Ishikawa (cell line): Measurements from ENCODE around the gene GALM.

Source experiments
- EP300 ChIP-seq: IDR thresholded peaks from 2 replicates; pipeline ENCODE4 v1.6.1; 2012; ENCODE audit warnings: borderline replicate concordance
- TF ChIP-seq, protein P1 (sequence below): IDR thresholded peaks from 2 replicates; pipeline ENCODE4 v1.6.1; 2012

GRCh38 chr2:38735999-38736320 lies 70.0 kb downstream of the GALM start:
- TF ChIP-seq, protein P1, sequence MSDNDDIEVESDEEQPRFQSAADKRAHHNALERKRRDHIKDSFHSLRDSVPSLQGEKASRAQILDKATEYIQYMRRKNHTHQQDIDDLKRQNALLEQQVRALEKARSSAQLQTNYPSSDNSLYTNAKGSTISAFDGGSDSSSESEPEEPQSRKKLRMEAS: no peak
- TF ChIP-seq EP300: no peak
